Suprapubic skin (tissue), 4 donors: ENCODE results near the gene TBC1D22A.

Experiments
- POLR2A ChIP-seq, 2 donors: fragments of 450-650 bp; IDR thresholded peaks; one replicate each; pipeline ENCODE4 v1.6.1; 2017; ENCODE audit warnings: antibody characterized with exemption in 2 of 2, mild to moderate bottlenecking in 2 of 2, moderate library complexity in 2 of 2
- POLR2AphosphoS5 ChIP-seq, 3 donors: sonication (generic); formaldehyde crosslinking; IDR thresholded peaks; one replicate each; pipeline ENCODE4 v1.6.1; 2017; ENCODE audit warnings: antibody characterized with exemption in 3 of 3
- TF ChIP-seq, protein P1 (sequence below), 2 donors: fragments of 200-600 bp in 1 of 2; fragments of 450-650 bp in 1 of 2; sonication (generic) in 1 of 2; IDR thresholded peaks; one replicate each; pipeline ENCODE4 v1.5.1; 2016 to 2019; ENCODE audit warnings: antibody characterized with exemption in 2 of 2, mild to moderate bottlenecking in 1 of 2, moderate library complexity in 1 of 2

DNA sequence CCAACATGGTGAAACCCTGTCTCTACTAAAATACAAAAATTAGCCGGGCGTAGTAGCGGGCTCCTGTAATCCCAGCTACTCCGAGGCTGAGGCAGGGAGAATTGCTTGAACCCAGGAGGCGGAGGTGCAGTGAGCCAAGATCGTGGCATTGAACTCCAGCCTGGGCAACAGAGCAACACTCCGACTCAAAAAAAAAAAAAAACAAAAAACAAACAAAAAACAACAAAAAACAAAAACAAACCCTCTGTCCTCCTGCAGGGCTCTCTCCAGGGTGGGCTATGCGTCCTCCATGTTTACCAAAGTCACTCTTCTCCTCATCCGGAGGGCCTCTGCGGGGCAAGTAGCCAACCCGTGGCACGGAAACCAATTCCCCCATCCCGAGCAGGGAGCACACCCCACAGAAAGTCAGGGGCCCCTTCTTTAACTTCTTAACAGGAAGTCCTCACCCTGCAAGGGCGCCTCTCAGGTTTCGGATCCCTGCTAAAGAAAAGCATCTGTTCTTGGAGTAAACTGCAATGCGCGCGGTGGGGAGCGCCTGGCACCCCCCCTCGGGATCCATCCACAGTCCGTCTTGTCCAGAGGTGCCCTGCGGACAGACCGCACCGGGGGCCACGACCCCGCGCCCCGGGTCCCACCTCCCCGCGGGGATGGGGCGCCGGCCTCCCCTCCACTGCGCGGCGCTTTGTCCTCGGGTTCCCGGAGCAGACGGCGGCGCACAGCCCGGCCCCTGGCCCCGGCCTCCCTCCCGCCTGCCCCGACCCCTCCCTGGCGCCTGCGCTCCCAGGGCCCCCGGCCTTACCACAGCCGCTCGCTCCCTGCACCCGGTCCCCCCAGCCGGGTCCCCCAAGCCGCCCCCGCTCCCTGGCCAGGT, 25.1 kb upstream of the TBC1D22A start:
- TF ChIP-seq, protein P1, sequence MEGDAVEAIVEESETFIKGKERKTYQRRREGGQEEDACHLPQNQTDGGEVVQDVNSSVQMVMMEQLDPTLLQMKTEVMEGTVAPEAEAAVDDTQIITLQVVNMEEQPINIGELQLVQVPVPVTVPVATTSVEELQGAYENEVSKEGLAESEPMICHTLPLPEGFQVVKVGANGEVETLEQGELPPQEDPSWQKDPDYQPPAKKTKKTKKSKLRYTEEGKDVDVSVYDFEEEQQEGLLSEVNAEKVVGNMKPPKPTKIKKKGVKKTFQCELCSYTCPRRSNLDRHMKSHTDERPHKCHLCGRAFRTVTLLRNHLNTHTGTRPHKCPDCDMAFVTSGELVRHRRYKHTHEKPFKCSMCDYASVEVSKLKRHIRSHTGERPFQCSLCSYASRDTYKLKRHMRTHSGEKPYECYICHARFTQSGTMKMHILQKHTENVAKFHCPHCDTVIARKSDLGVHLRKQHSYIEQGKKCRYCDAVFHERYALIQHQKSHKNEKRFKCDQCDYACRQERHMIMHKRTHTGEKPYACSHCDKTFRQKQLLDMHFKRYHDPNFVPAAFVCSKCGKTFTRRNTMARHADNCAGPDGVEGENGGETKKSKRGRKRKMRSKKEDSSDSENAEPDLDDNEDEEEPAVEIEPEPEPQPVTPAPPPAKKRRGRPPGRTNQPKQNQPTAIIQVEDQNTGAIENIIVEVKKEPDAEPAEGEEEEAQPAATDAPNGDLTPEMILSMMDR (IDR thresholded peaks at IDR 0.05) = no peak
- TF ChIP-seq POLR2A (IDR thresholded peaks at IDR 0.05) (no peak), POLR2AphosphoS5 (IDR thresholded peaks at IDR 0.05) (no peak)
